ENCODE results near the gene SRMS. TPM values are rescaled to one million over a fixed set of nuclear protein-coding genes. Genes with fewer than 3 reads are reported as not detected.

Gene SRMS, protein sequence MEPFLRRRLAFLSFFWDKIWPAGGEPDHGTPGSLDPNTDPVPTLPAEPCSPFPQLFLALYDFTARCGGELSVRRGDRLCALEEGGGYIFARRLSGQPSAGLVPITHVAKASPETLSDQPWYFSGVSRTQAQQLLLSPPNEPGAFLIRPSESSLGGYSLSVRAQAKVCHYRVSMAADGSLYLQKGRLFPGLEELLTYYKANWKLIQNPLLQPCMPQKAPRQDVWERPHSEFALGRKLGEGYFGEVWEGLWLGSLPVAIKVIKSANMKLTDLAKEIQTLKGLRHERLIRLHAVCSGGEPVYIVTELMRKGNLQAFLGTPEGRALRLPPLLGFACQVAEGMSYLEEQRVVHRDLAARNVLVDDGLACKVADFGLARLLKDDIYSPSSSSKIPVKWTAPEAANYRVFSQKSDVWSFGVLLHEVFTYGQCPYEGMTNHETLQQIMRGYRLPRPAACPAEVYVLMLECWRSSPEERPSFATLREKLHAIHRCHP
- total RNA-seq, result not detected

DNA sequence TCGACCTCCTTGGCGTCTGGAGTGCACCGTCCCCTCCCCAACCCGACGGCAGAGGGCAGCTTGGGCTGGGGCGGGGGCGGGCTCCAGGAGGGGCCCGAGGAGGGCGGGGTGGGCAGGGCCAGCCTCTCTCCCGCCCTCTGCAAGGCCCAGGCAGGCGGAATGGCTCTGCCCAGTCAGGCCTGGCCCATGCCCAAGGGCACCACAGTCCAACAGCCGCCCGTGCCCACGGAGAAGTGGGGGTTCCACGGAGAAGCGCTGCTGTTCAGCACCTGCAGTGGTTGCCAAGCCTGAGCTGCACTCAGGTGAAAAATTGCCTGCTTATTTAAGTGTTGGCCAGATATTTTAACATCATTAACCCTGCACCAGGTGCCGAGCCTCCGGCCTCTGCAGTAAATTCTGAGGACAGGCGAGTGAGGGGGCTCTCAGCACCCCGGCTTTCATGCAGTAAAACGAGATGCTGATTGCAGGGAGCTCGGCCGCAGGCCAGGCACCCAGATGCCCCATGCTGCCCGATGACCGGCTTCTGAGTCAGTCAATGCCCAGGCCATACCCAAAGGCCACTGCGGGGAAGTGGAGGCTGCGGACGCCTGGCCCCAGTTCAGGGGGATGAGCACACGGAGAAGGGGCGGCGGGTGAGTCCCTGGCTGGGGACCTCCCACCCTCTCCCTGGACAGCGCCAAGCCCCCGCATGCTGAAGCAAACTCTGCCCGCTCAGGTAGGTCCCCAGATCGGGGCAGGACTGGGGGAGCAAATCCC is at the start of gene SRMS:
Gene SRMS, minus strand, starts transcription at position 25 of the 756 bp plus-strand sequence. CDS start 286 bp downstream, outside the sequence.
- no peak for TF ChIP-seq CTCF (IDR thresholded peaks at IDR 0.05)
- no peak for ATAC-seq (ENCODE audit: insufficient number of reproducible peaks, low FRiP score, low read depth)
- H3K27me3 ChIP-seq (replicated peaks; ENCODE audit: insufficient read depth), result peaks cover 8% of the 10 kb centered on the region
- no peaks in the 10 kb centered on the region for H3K36me3 ChIP-seq
- H3K4me3 ChIP-seq, result no peak within 1 kb of the TSS
- DNase-seq (ENCODE audit: low spot score), result no peak
- no peaks in the 10 kb centered on the region for H3K4me1 ChIP-seq (ENCODE audit: control insufficient read depth in 1 of 2, low read depth in 2 of 2)
- H3K27ac ChIP-seq, result no peak within 1 kb of the TSS
- no peaks in the 10 kb centered on the region for H3K9me3 ChIP-seq

- DNase-seq (ENCODE audit: low spot score) (no peak), ATAC-seq (ENCODE audit: insufficient number of reproducible peaks, low FRiP score, low read depth) (no peak)
- H3K27me3 ChIP-seq (replicated peaks; ENCODE audit: insufficient read depth), result no peaks in the 10 kb centered on the region
- H3K4me1 ChIP-seq (ENCODE audit: control insufficient read depth in 1 of 2, low read depth in 2 of 2), result peaks cover 0 to 5% of the 10 kb centered on the region in 2 donors
- no peaks in the 10 kb centered on the region for H3K9me3 ChIP-seq
- TF ChIP-seq CTCF (IDR thresholded peaks at IDR 0.05), result no peak
- H3K36me3 ChIP-seq, result peaks cover 34% of the 10 kb centered on the region
- H3K4me3 ChIP-seq, result no peak overlapping the region
- H3K27ac ChIP-seq, result no peak overlapping the region
Measured at GRCh38 chr20:63596423-63596822, 48.9 kb upstream of the SRMS start.

GRCh38 chr20:63595416-63596127 is 48.0 kb upstream of the SRMS start:
- ATAC-seq (ENCODE audit: insufficient number of reproducible peaks, low FRiP score, low read depth) (no peak), DNase-seq (ENCODE audit: low spot score) (no peak)
- peaks cover 0 to 5% of the 10 kb centered on the region in 2 donors for H3K4me1 ChIP-seq (ENCODE audit: control insufficient read depth in 1 of 2, low read depth in 2 of 2)
- H3K27ac ChIP-seq, result no peak overlapping the region
- peaks cover 38% of the 10 kb centered on the region for H3K36me3 ChIP-seq
- TF ChIP-seq CTCF (IDR thresholded peaks at IDR 0.05), result no peak
- H3K27me3 ChIP-seq (replicated peaks; ENCODE audit: insufficient read depth), result no peaks in the 10 kb centered on the region
- H3K4me3 ChIP-seq, result no peak overlapping the region
- H3K9me3 ChIP-seq, result no peaks in the 10 kb centered on the region

- Histone ChIP-seq H3K36me3 (peaks cover 45% of the 10 kb centered on the region), H3K27ac (peak overlapping the region in 1 of 2 donors; percentile 48), H3K27me3 (replicated peaks; ENCODE audit: insufficient read depth) (no peaks in the 10 kb centered on the region), H3K9me3 (no peaks in the 10 kb centered on the region), H3K4me1 (ENCODE audit: control insufficient read depth in 1 of 2, low read depth in 2 of 2) (peaks cover 0 to 5% of the 10 kb centered on the region in 2 donors), H3K4me3 (no peak overlapping the region)
- no peak for ATAC-seq (ENCODE audit: insufficient number of reproducible peaks, low FRiP score, low read depth)
- no peak for TF ChIP-seq CTCF (IDR thresholded peaks at IDR 0.05)
- no peak for DNase-seq (ENCODE audit: low spot score)
Measured at GRCh38 chr20:63594043-63594561, 46.6 kb upstream of the SRMS start.

Data from thoracic aorta (tissue), 2 donors.